Upper lobe of right lung (tissue), 1 donor: Measurements from ENCODE around the gene NPR2. TPM values are rescaled to one million over a fixed set of nuclear protein-coding genes. Genes with fewer than 3 reads are reported as not detected.
A peak's percentile ranks its signal among the peaks of the same experiment; 100 is the strongest.

Experiments
- ATAC-seq: fragments of 200-7000 bp; cut with Tn5 transposase; one replicate; pipeline ENCODE4 v1.9.1; 2020; ENCODE audit warnings: mild to moderate bottlenecking, moderate library complexity
- DNase-seq: peaks from one replicate; pipeline ENCODE4 v3.0.0-alpha.2; 2020
- H3K27ac ChIP-seq: fragments of 200-600 bp; one replicate; pipeline ENCODE4 v1.8.0; 2022
- H3K27me3 ChIP-seq: fragments of 200-600 bp; one replicate; pipeline ENCODE4 v1.8.0; 2022; ENCODE audit warnings: mild to moderate bottlenecking
- H3K36me3 ChIP-seq: fragments of 200-600 bp; one replicate; pipeline ENCODE4 v1.8.0; 2022
- H3K4me1 ChIP-seq: fragments of 200-600 bp; one replicate; pipeline ENCODE4 v1.8.0; 2022
- H3K4me3 ChIP-seq: fragments of 200-600 bp; one replicate; pipeline ENCODE4 v1.8.0; 2022; ENCODE audit warnings: mild to moderate bottlenecking
- H3K9me3 ChIP-seq: fragments of 200-600 bp; one replicate; pipeline ENCODE4 v1.8.0; 2022
- CTCF ChIP-seq: fragments of 200-600 bp; IDR thresholded peaks from one replicate; pipeline ENCODE4 v1.8.0; 2022; ENCODE audit warnings: antibody characterized with exemption
- intact Hi-C: fragments of 100-400 bp; cut with DNase I; formaldehyde crosslinking; loops from one replicate; pipeline ENCODE4 v1.11.0; 2022
- total RNA-seq: library from RNA; stranded (reverse); fragmentation: NEBNext Ultra II Directional; extraction: Animal tissue kit (Norgen Biotek cat#: 25700); gene quantifications from one replicate; pipeline ENCODE4 v1.2.1, GENCODE V29; 2021
- donor health status: DM: no; HTN: yes; CAD: no; lungs with severe emphysema.

The NPR2 gene
- total RNA-seq, 1 donor from 2014 or later, result 21.7 TPM

DNA sequence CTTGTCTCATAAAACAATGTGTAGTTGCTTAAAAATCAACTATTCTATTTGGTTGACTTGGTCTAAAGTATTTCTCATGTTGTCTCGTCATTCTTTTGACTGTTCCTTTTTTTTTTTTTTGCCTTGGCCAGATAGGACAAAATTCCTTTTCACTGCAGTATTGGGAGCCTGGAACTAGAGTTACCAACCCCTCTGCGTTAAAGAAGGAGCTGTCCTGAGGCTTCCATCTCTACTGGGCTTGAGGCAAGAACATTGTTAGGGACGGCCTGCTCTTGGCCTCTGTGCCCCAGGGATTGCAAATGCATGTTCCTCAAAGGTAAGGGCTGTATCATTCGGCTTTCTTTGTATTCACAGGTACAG is 1.4 kb upstream of the NPR2 start:
- intact Hi-C loops, result loop anchor here (2.0 kb wide), 1 partner anchor 93 kb away; no protein-coding TSS in a partner anchor
- ATAC-seq (no peak), DNase-seq (no peak)
- no peak overlapping the region for H3K27ac ChIP-seq
- no peaks in the 10 kb centered on the region for H3K36me3 ChIP-seq
- no peak overlapping the region for H3K4me3 ChIP-seq
- no peak for TF ChIP-seq CTCF
- no peaks in the 10 kb centered on the region for H3K27me3 ChIP-seq
- H3K4me1 ChIP-seq, result peaks cover 9% of the 10 kb centered on the region
- H3K9me3 ChIP-seq, result no peaks in the 10 kb centered on the region

DNA sequence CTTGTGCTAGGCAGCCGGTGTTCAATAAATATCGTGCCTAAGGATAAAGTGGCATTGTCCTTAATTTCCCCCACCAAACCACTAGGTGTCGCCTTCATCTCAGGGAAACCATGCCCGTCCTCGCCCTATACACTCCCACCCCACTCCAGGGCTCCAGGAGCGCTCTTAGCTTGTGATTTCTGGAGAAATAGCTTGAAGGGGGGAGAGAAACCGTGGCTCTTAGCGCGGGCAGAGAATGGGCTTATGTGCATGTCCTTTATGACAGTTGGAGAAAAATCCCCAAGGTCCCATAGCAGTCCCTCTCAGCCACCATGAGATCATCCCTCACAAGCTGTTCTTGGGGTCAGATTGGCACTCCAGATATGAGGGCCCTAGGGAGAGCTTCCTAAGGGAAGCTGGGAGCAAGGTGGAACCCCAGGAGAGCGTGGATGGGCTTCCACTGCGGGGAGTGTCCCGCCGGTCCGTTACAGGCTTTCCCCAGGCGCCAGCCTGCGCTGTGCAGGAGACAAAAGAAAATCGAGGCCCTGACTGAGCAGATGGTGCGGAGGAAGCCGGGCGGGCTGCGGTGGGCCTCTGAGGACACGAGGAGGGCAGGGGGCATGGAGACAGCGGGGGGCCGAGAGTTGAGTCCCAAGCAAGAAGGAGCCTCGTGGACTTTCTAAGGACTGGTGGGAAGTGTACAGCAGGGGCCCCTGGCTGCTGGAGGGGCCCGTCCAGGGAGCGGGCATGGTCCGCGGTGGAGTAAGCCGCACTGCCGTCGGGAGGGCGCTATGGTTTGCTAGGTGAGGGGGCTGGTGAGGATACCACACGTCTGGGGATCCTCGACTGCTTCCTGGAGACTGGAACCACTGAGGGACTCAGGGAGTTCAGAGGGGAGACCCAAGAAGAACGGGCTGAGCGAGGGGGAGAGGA is 750 bp upstream of the NPR2 start:
- DNase-seq (no peak), ATAC-seq (peak; percentile 92)
- peak overlapping the region; percentile 51 for H3K27ac ChIP-seq

DNA sequence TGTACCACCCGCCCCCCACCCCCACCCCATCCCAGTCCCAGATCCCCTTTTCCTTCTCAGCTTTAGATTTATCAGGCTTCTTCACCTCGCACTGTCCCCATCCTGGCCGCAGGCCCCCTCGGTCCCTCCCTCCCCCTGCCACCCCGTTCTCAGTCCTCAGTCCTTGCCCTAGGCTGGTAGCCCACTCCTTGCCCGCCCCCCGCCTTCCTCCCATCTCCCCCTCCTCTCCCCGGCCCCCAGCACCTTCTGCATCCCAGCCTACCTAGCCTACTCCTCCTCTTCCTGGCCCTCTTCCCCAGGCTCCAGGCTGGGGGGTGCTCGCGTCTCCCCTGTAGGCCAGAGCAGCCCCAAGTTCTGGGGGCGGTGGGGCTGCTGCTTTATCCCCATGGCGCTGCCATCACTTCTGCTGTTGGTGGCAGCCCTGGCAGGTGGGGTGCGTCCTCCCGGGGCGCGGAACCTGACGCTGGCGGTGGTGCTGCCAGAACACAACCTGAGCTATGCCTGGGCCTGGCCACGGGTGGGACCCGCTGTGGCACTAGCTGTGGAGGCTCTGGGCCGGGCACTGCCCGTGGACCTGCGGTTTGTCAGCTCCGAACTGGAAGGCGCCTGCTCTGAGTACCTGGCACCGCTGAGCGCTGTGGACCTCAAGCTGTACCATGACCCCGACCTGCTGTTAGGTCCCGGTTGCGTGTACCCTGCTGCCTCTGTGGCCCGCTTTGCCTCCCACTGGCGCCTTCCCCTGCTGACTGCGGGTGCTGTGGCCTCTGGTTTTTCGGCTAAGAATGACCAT is 828 bp downstream of the NPR2 start:
- H3K9me3 ChIP-seq, result no peaks in the 10 kb centered on the region
- intact Hi-C loops, result no loop called here
- H3K4me3 ChIP-seq, result peak overlapping the region; percentile 50
- no peak for ATAC-seq
- no peak for TF ChIP-seq CTCF
- H3K27me3 ChIP-seq, result no peaks in the 10 kb centered on the region
- H3K4me1 ChIP-seq, result peaks cover 12% of the 10 kb centered on the region
- no peaks in the 10 kb centered on the region for H3K36me3 ChIP-seq
- no peak for DNase-seq
- H3K27ac ChIP-seq, result peak overlapping the region; percentile 66

More for the DNA sequence above, 750 bp upstream of the NPR2 start:
- Histone ChIP-seq H3K27me3 (no peaks in the 10 kb centered on the region), H3K9me3 (no peaks in the 10 kb centered on the region), H3K4me1 (peaks cover 12% of the 10 kb centered on the region), H3K36me3 (no peaks in the 10 kb centered on the region), H3K4me3 (peak overlapping the region; percentile 50)
- intact Hi-C loops, result loop anchor here (2.0 kb wide), 1 partner anchor 92 kb away; no protein-coding TSS in a partner anchor
- peak; percentile 86 for TF ChIP-seq CTCF

DNA sequence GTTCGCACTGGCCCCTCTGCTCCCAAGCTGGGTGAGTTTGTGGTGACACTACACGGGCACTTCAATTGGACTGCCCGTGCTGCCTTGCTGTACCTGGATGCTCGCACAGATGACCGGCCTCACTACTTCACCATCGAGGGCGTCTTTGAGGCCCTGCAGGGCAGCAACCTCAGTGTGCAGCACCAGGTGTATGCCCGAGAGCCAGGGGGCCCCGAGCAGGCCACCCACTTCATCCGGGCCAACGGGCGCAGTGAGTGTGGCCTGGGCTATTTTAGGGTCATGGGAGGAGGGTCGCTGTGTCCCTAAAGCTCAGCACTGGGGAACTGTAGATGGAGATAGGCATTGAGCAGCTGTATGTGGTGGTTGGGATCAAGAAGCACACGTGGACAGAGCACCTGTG is 1.4 kb downstream of the NPR2 start:
- intact Hi-C loops, result no loop called here
- Histone ChIP-seq H3K27me3 (no peaks in the 10 kb centered on the region), H3K4me1 (peaks cover 12% of the 10 kb centered on the region), H3K36me3 (no peaks in the 10 kb centered on the region), H3K4me3 (no peak overlapping the region), H3K27ac (no peak overlapping the region), H3K9me3 (no peaks in the 10 kb centered on the region)
- DNase-seq (no peak), ATAC-seq (no peak)
- no peak for TF ChIP-seq CTCF

DNA sequence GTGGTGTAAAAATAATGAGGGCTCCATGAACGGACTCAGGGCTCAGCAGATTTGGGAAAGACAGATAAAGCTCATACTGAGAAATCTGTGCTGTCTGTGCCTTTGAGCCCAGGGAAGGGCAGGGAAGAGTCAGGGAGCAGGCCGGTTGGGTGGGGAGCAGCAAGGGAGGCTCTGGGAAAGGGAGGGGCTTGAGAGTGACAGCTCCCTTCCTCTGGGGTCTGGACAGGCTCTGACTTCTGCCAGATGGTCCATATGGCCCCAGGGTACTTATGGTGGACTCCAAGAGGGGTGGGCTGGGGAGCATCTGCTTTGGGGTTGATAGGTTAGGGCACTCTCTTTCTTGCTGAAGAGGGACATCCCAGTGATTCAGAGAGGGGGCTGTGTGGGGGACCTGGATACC is 2.1 kb downstream of the NPR2 start:
- ATAC-seq, result no peak
- no peak for TF ChIP-seq CTCF
- H3K4me1 ChIP-seq, result peaks cover 12% of the 10 kb centered on the region
- H3K36me3 ChIP-seq, result no peaks in the 10 kb centered on the region
- no peak for DNase-seq
- H3K4me3 ChIP-seq, result no peak overlapping the region
- H3K27me3 ChIP-seq, result no peaks in the 10 kb centered on the region
- no peaks in the 10 kb centered on the region for H3K9me3 ChIP-seq
- intact Hi-C loops, result no loop called here
- no peak overlapping the region for H3K27ac ChIP-seq
